PC-3 (cell line): ENCODE results near the gene ATOH8. TPM values are rescaled to one million over a fixed set of nuclear protein-coding genes. Genes with fewer than 3 reads are reported as not detected.

ENCODE experiments used
- ATAC-seq: fragments of 200-7000 bp; cut with Tn5 transposase; 2 replicates; pipeline ENCODE4 v1.9.1; 2020; ENCODE audit warnings: mild to moderate bottlenecking, moderate library complexity
- BruUV-seq: library from RNA; stranded (reverse); fragments of 400-500 nt; replicated peaks from 2 replicates; lab custom pipeline; 2021; lab: Mats Ljungman, UMichigan
- CTCF ChIA-PET: fragments of 300-600 bp; sonication (Branson Sonifier 250); formaldehyde crosslinking; loops from one replicate; lab custom pipeline; 2022; ENCODE audit warnings: antibody characterized with exemption; lab: Charles Lee
- POLR2A ChIA-PET: fragments of 300-600 bp; sonication (Branson Sonifier 250); formaldehyde crosslinking; loops from one replicate; lab custom pipeline; 2022; ENCODE audit warnings: antibody characterized with exemption; ENCODE audit not compliant: unreplicated experiment; lab: Charles Lee
- DNase-seq: peaks from one replicate; pipeline ENCODE4 v3.0.0-alpha.2; 2015
- H2AFZ ChIP-seq: fragments of 300-600 bp; sonication (generic); 2 replicates; pipeline ENCODE4 v1.6.0; 2016; ENCODE audit warnings: antibody characterized with exemption, low read length
- H3F3A ChIP-seq: fragments of 300-600 bp; sonication (generic); one replicate; pipeline ENCODE4 v1.6.0; 2017; ENCODE audit warnings: antibody characterized with exemption, low read length, control low read depth, mild to moderate bottlenecking; ENCODE audit not compliant: unreplicated experiment
- H3K27ac ChIP-seq: fragments of 300-600 bp; sonication (generic); 2 replicates; pipeline ENCODE4 v1.5.1; 2016; ENCODE audit warnings: mild to moderate bottlenecking, low read length
- H3K27me3 ChIP-seq: fragments of 300-600 bp; sonication (generic); 2 replicates; pipeline ENCODE4 v1.6.1; 2016; ENCODE audit warnings: low read length, mixed read lengths
- H3K36me3 ChIP-seq: fragments of 300-600 bp; sonication (generic); 2 replicates; pipeline ENCODE4 v1.6.1; 2016; ENCODE audit warnings: low read depth, mixed run types, low read length, mixed read lengths
- H3K4me1 ChIP-seq: fragments of 300-600 bp; sonication (generic); 2 replicates; pipeline ENCODE4 v1.5.1; 2016; ENCODE audit warnings: low read length; ENCODE audit not compliant: insufficient read depth
- H3K4me2 ChIP-seq: fragments of 300-600 bp; sonication (generic); 2 replicates; pipeline ENCODE4 v1.6.0; 2016; ENCODE audit warnings: low read length
- H3K4me3 ChIP-seq: fragments of 300-600 bp; sonication (generic); 2 replicates; pipeline ENCODE4 v1.5.1; 2016; ENCODE audit warnings: mild to moderate bottlenecking, low read length, mixed read lengths
- H3K79me2 ChIP-seq: fragments of 300-600 bp; sonication (generic); 2 replicates; pipeline ENCODE4 v1.6.1; 2017; ENCODE audit warnings: low read length, mixed read lengths
- H3K9ac ChIP-seq: fragments of 300-600 bp; sonication (generic); 2 replicates; pipeline ENCODE4 v1.6.0; 2016; ENCODE audit warnings: mild to moderate bottlenecking, low read length
- H3K9me2 ChIP-seq: fragments of 300-600 bp; sonication (generic); replicated peaks from 2 replicates; pipeline ENCODE4 v1.6.1; 2016; ENCODE audit warnings: mixed run types, low read length, mixed read lengths
- H3K9me3 ChIP-seq: fragments of 300-600 bp; sonication (generic); 2 replicates; pipeline ENCODE4 v1.6.1; 2016; ENCODE audit warnings: low read length, mixed read lengths
- H4K20me1 ChIP-seq: fragments of 300-600 bp; sonication (generic); 2 replicates; pipeline ENCODE4 v1.6.1; 2016; ENCODE audit warnings: low read length, mixed read lengths
- CTCF ChIP-seq: fragments of 300-600 bp; sonication (generic); conservative IDR thresholded peaks from 2 replicates; pipeline ENCODE4 v1.5.1; 2017; ENCODE audit warnings: antibody characterized with exemption, low read depth, mild to moderate bottlenecking, low read length
- EZH2 ChIP-seq: fragments of 300-600 bp; sonication (generic); IDR thresholded peaks from one replicate; pipeline ENCODE4 v1.6.1; 2017; ENCODE audit warnings: antibody characterized with exemption, mild to moderate bottlenecking, low read length; ENCODE audit not compliant: unreplicated experiment
- EZH2phosphoT487 ChIP-seq: fragments of 300-600 bp; sonication (generic); IDR thresholded peaks from 2 replicates; pipeline ENCODE4 v1.6.1; 2018; ENCODE audit warnings: mild to moderate bottlenecking, antibody characterized with exemption, low read length, borderline replicate concordance
- intact Hi-C: fragments of 100-400 bp; cut with micrococcal nuclease; formaldehyde crosslinking; loops from 2 replicates; pipeline ENCODE4 v1.9.0; 2023
- total RNA-seq: library from RNA; depleted of rRNA; stranded (reverse); fragments of >200 nt; gene quantifications from 2 replicates; pipeline ENCODE4 v1.2.3, GENCODE V29; 2014

The ATOH8 gene
- total RNA-seq, 1 experiment from 2014 or later, result 0.04 TPM

GRCh38 chr2:85790032-85790431 is 36.2 kb downstream of the ATOH8 start:
- no peaks in the 10 kb centered on the region for H3K9me2 ChIP-seq

GRCh38 chr2:85790499-85791188 is 36.9 kb downstream of the ATOH8 start:
- H3K27ac ChIP-seq, result no peak overlapping the region
- no peak overlapping the region for H3K4me3 ChIP-seq
- H3K9me3 ChIP-seq, result no peaks in the 10 kb centered on the region
- ATAC-seq (no peak), DNase-seq (no peak)
- no TSS peak for BruUV-seq
- no peak for TF ChIP-seq CTCF
- no peak for TF ChIP-seq EZH2
- no peak for TF ChIP-seq EZH2phosphoT487
- peaks cover 13% of the 10 kb centered on the region for H3K4me1 ChIP-seq
- H3K27me3 ChIP-seq, result no peaks in the 10 kb centered on the region
- no peaks in the 10 kb centered on the region for H3K36me3 ChIP-seq
- intact Hi-C loops, result no loop called here
- no peak overlapping the region for H3K9ac ChIP-seq
- POLR2A ChIA-PET, result no interaction called here
- no peak overlapping the region for H3K4me2 ChIP-seq
- CTCF ChIA-PET, result no interaction called here
- H3K9me2 ChIP-seq, result no peaks in the 10 kb centered on the region
- no peaks in the 10 kb centered on the region for H3K79me2 ChIP-seq
- H3F3A ChIP-seq, result no peaks in the 10 kb centered on the region
- H4K20me1 ChIP-seq, result no peaks in the 10 kb centered on the region
- no peak overlapping the region for H2AFZ ChIP-seq

More at GRCh38 chr2:85790032-85790431, 36.2 kb downstream of the ATOH8 start:
- Histone ChIP-seq H3K27me3 (no peaks in the 10 kb centered on the region), H3K79me2 (no peaks in the 10 kb centered on the region), H3K4me3 (no peak overlapping the region), H2AFZ (no peak overlapping the region), H3K4me2 (no peak overlapping the region), H3K9ac (no peak overlapping the region), H4K20me1 (no peaks in the 10 kb centered on the region), H3K27ac (no peak overlapping the region), H3K36me3 (no peaks in the 10 kb centered on the region), H3K4me1 (peaks cover 13% of the 10 kb centered on the region), H3K9me3 (no peaks in the 10 kb centered on the region), H3F3A (no peaks in the 10 kb centered on the region)
- DNase-seq, result no peak
- BruUV-seq, result no TSS peak
- ChIA-PET POLR2A (no interaction called here), CTCF (no interaction called here)
- no peak for ATAC-seq
- no peak for TF ChIP-seq EZH2
- no peak for TF ChIP-seq EZH2phosphoT487
- TF ChIP-seq CTCF, result no peak
- intact Hi-C loops, result no loop called here

DNA sequence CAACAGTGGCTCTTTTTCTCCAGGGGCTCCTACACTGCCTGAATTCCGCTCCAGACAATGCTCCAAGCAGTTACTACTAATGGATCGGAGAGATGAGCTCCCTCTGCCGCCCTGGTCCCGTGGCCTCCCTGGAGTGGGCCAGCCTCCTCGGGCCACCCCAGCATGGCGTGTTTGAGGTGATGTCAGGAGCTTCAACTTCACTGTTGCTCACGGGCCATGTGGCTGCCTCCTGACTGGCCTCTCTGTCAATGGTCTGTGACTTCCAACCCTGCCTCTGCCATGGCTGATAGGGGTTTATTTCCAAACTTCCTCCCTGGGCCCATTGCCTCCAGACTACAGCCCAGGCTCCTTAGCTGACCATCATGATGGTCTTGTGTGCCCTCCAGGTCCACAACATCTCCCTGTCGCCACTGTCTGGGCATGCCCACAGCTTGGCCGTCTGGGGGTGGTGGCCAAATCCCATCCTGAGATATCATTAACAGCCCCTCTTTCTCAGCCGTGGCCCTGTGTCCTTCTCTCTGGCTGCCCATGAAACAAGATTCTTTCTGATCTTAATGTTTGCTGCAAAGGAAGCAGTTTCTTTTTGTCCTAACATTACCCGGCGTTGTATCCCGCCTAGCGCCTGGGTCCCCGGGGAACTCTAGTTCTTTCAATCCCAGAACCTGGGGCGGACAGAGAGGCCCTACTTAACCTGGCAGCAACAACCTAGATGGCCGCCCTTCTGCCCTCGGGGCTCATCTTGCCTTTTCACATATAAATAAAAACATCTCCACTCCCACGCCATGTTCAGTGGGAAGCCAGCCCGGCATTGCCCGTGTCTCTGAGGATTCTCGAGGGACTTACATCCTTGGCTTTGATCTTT is 38.1 kb downstream of the ATOH8 start:
- Histone ChIP-seq H3K27me3 (no peaks in the 10 kb centered on the region), H3F3A (no peaks in the 10 kb centered on the region), H3K36me3 (no peaks in the 10 kb centered on the region), H3K9me2 (no peaks in the 10 kb centered on the region), H2AFZ (no peak overlapping the region), H3K79me2 (no peaks in the 10 kb centered on the region), H3K27ac (no peak overlapping the region), H3K4me1 (peaks cover 13% of the 10 kb centered on the region), H3K4me2 (no peak overlapping the region), H3K9ac (no peak overlapping the region), H4K20me1 (no peaks in the 10 kb centered on the region), H3K4me3 (no peak overlapping the region), H3K9me3 (no peaks in the 10 kb centered on the region)
- ChIA-PET CTCF (no interaction called here), POLR2A (no interaction called here)
- no peak for TF ChIP-seq EZH2phosphoT487
- TF ChIP-seq CTCF, result no peak
- TF ChIP-seq EZH2, result no peak
- DNase-seq, result no peak
- intact Hi-C loops, result no loop called here
- ATAC-seq, result no peak
- no TSS peak for BruUV-seq
